AG04449 (cell line): Measurements from ENCODE around the gene CD4.

Source experiments
- CTCF ChIA-PET: fragments of 350-600 bp; formaldehyde crosslinking; extraction: SDS; loops from one replicate; lab custom pipeline; 2021; ENCODE audit warnings: antibody characterized with exemption; lab: Yijun Ruan, JAX
- POLR2A ChIA-PET: fragments of 400-600, 350-600 bp; formaldehyde crosslinking; extraction: SDS; loops from one replicate; lab custom pipeline; 2020; ENCODE audit warnings: antibody characterized with exemption, inconsistent platforms; lab: Yijun Ruan, JAX
- DNase-seq: peaks from one replicate; pipeline ENCODE4 v3.0.0-alpha.2; 2010; ENCODE audit warnings: low read depth, low spot score
- H3K4me3 ChIP-seq: 2 replicates; pipeline ENCODE4 v1.5.1; 2011; ENCODE audit warnings: low read depth, mild to moderate bottlenecking, control low read depth, low read length
- CTCF ChIP-seq: IDR thresholded peaks from one replicate; pipeline ENCODE4 v1.5.1; 2011; ENCODE audit warnings: mild to moderate bottlenecking, moderate library complexity, low read length, control low read depth, inconsistent platforms; ENCODE audit not compliant: insufficient read depth; ENCODE audit errors: missing control alignments

CD4 gene

GRCh38 chr12:6852651-6853354, 63.5 kb downstream of the CD4 start:
- ChIA-PET CTCF (interaction anchor here (0.6 to 18.1 kb wide), 9 partner anchors 11 to 255 kb away, joined by 3 to 316 read pairs (median 8); partner anchors contain the start of genes GNB3, MLF2, P3H3 and SPSB2), POLR2A (interaction anchor here (1.2 to 8.8 kb wide), 9 partner anchors 10 to 100 kb away, joined by 3 to 164 read pairs (median 16); partner anchors contain the start of genes GNB3, MLF2, P3H3 and PTMS)
- no peak for DNase-seq
- peak overlapping the region; percentile 69 for H3K4me3 ChIP-seq
- no peak for TF ChIP-seq CTCF

- no peak for TF ChIP-seq CTCF
- DNase-seq = no peak
- CTCF ChIA-PET = interaction anchor here (0.9 to 18.1 kb wide), 6 partner anchors 14 to 100 kb away, joined by 3 to 316 read pairs (median 28); partner anchors contain the start of genes MLF2, P3H3, SPSB2 and TPI1
- H3K4me3 ChIP-seq = peak overlapping the region; percentile 69
- POLR2A ChIA-PET = interaction anchor here (1.2 to 8.8 kb wide), 7 partner anchors 9 to 101 kb away, joined by 4 to 164 read pairs (median 19); partner anchors contain the start of genes GNB3, MLF2, P3H3 and PTMS
Measured at GRCh38 chr12:6853626-6854025, 64.3 kb downstream of the CD4 start.

- DNase-seq = no peak
- no peak for TF ChIP-seq CTCF
- CTCF ChIA-PET = interaction anchor here (1.5 to 18.1 kb wide), 5 partner anchors 13 to 100 kb away, joined by 5 to 316 read pairs (median 43); partner anchors contain the start of genes MLF2, P3H3, SPSB2 and TPI1
- no peak overlapping the region; the same call in 1 of the 2 replicates for H3K4me3 ChIP-seq
- POLR2A ChIA-PET = interaction anchor here (1.5 to 8.8 kb wide), 3 partner anchors 15 to 101 kb away, joined by 6 to 164 read pairs (median 16); partner anchors contain the start of genes MLF2, SPSB2 and TPI1
Measured at GRCh38 chr12:6854036-6854435, 64.7 kb downstream of the CD4 start.

GRCh38 chr12:6855322-6855721, 66.0 kb downstream of the CD4 start:
- TF ChIP-seq CTCF = no peak
- ChIA-PET POLR2A (interaction anchor here (8.8 kb wide), 1 partner anchor 14 kb away, joined by 164 read pairs; the partner anchor contains the start of genes SPSB2 and TPI1), CTCF (interaction anchor here (0.8 to 18.1 kb wide), 5 partner anchors 9 to 36 kb away, joined by 3 to 316 read pairs (median 43); partner anchors contain the start of genes P3H3, SPSB2 and TPI1)
- no peak overlapping the region for H3K4me3 ChIP-seq
- DNase-seq = no peak

- H3K4me3 ChIP-seq = no peak overlapping the region
- no peak for TF ChIP-seq CTCF
- ChIA-PET CTCF (interaction anchor here (0.6 to 4.4 kb wide), 2 partner anchors 12 to 25 kb away, joined by 3 to 39 read pairs; partner anchors contain the start of gene SPSB2), POLR2A (interaction anchor here (1.1 kb wide), 1 partner anchor 9 kb away, joined by 4 read pairs; the partner anchor contains the start of gene TPI1)
- no peak for DNase-seq
Measured at GRCh38 chr12:6858799-6859198, 69.5 kb downstream of the CD4 start.

GRCh38 chr12:6860116-6860515, 70.8 kb downstream of the CD4 start:
- no peak for DNase-seq
- H3K4me3 ChIP-seq = no peak overlapping the region
- ChIA-PET CTCF (interaction anchor here (4.4 kb wide), 1 partner anchor 10 kb away, joined by 39 read pairs; the partner anchor contains the start of gene SPSB2), POLR2A (interaction anchor here (1.0 kb wide), 1 partner anchor 9 kb away, joined by 3 read pairs; no protein-coding TSS in a partner anchor)
- TF ChIP-seq CTCF = no peak
